Measurements from ENCODE around the gene PPID.

- TF ChIP-seq CTCF (IDR thresholded peaks at IDR 0.05; ENCODE audit: low read length) (no peak), EZH2 (IDR thresholded peaks at IDR 0.05; ENCODE audit: borderline replicate concordance, low read length) (no peak)
Measured at GRCh38 chr4:158738866-158739265, 15.7 kb upstream of the PPID start.

All from OCI-LY1 (cell line).